Sigmoid colon (tissue), 3 donors: ENCODE results near the gene MYADML2.

ENCODE experiments used
- CTCF ChIP-seq, 4 experiments: fragments of 450-650 bp in 3 of 4; fragments of 200-600 bp in 1 of 4; IDR thresholded peaks; one replicate each; pipeline ENCODE4 v1.5.1; 2016 to 2019; ENCODE audit warnings: antibody characterized with exemption in 4 of 4, mild to moderate bottlenecking in 3 of 4, moderate library complexity in 2 of 4
- POLR2A ChIP-seq, 2 donors: fragments of 450-650 bp; IDR thresholded peaks; one replicate each; pipeline ENCODE4 v1.6.1; 2016; ENCODE audit warnings: antibody characterized with exemption in 2 of 2, mild to moderate bottlenecking in 2 of 2, moderate library complexity in 2 of 2

- TF ChIP-seq CTCF (IDR thresholded peaks at IDR 0.05) (no peak), POLR2A (IDR thresholded peaks at IDR 0.05) (no peak)
Observed at GRCh38 chr17:81923302-81924260, 23.5 kb downstream of the MYADML2 start.
